ENCODE data around the gene CCDC88A. TPM values are rescaled to one million over a fixed set of nuclear protein-coding genes. Genes with fewer than 3 reads are reported as not detected.

Gene CCDC88A
- total RNA-seq, 1 donor from 2014 or later = 66.7 TPM

DNA sequence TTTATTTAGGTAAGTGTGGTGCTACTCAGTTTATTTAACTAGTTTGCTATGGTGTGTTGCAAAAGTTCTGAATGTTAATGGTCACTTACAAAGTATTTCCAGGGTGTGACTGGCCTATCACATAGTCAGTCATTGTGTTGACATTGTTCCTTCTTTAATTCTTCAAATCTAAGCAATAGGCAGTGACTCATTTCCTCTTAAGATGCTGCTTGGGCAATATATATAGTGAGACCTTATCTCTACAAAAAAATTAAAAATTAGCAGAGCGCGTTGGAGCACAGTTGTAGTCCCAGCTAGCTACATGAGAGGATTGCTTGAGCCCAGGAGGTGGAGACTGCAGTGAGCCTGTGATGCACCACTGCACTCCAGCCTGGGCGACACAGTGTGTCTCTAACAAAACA, 5.8 kb upstream of the CCDC88A start:
- Mint-ChIP-seq H3K9me3 (ENCODE audit: unreplicated experiment) (no peaks in the 10 kb centered on the region), H3K4me1 (ENCODE audit: low read depth, unreplicated experiment) (peaks cover 4% of the 10 kb centered on the region), H3K4me3 (ENCODE audit: unreplicated experiment) (no peak overlapping the region), H3K27ac (ENCODE audit: unreplicated experiment) (no peak overlapping the region), H3K36me3 (ENCODE audit: low read depth, unreplicated experiment) (no peaks in the 10 kb centered on the region), H3K27me3 (ENCODE audit: low read depth, unreplicated experiment) (no peaks in the 10 kb centered on the region)
- H3K9me3 ChIP-seq (ENCODE audit: insufficient read depth, low read depth, low read length) = no peaks in the 10 kb centered on the region
- H3K4me1 ChIP-seq (ENCODE audit: insufficient read depth, low read length) = peaks cover 11% of the 10 kb centered on the region
- no peaks in the 10 kb centered on the region for H3K27me3 ChIP-seq (ENCODE audit: insufficient read depth, low read length)
- FAIRE-seq (peak; percentile 58), DNase-seq (ENCODE audit: low read depth) (peak; percentile 85)
- peak overlapping the region; percentile 68 for H3K4me2 ChIP-seq (ENCODE audit: low read length)
- no peaks in the 10 kb centered on the region for H3K36me3 ChIP-seq (ENCODE audit: insufficient read depth, low read length)
- H3K9ac ChIP-seq (ENCODE audit: low read length) = no peak overlapping the region
- H3K27ac ChIP-seq (ENCODE audit: low read depth, low read length) = peak overlapping the region; percentile 23
- H3K79me2 ChIP-seq (ENCODE audit: insufficient read depth, low read length) = no peaks in the 10 kb centered on the region
- peak overlapping the region; percentile 47 for H2AFZ ChIP-seq (ENCODE audit: low read depth, low read length)
- TF ChIP-seq, protein P1, sequence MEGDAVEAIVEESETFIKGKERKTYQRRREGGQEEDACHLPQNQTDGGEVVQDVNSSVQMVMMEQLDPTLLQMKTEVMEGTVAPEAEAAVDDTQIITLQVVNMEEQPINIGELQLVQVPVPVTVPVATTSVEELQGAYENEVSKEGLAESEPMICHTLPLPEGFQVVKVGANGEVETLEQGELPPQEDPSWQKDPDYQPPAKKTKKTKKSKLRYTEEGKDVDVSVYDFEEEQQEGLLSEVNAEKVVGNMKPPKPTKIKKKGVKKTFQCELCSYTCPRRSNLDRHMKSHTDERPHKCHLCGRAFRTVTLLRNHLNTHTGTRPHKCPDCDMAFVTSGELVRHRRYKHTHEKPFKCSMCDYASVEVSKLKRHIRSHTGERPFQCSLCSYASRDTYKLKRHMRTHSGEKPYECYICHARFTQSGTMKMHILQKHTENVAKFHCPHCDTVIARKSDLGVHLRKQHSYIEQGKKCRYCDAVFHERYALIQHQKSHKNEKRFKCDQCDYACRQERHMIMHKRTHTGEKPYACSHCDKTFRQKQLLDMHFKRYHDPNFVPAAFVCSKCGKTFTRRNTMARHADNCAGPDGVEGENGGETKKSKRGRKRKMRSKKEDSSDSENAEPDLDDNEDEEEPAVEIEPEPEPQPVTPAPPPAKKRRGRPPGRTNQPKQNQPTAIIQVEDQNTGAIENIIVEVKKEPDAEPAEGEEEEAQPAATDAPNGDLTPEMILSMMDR (IDR thresholded peaks at IDR 0.05; ENCODE audit: insufficient read depth, low read depth, low read length) = no peak
- TF ChIP-seq EZH2 (IDR thresholded peaks at IDR 0.05; ENCODE audit: insufficient read depth, low read length) = no peak
- H3K4me3 ChIP-seq (ENCODE audit: insufficient read depth, low read depth, low read length) = no peak overlapping the region
- no peaks in the 10 kb centered on the region for H4K20me1 ChIP-seq (ENCODE audit: insufficient read depth, low read length)

DNA sequence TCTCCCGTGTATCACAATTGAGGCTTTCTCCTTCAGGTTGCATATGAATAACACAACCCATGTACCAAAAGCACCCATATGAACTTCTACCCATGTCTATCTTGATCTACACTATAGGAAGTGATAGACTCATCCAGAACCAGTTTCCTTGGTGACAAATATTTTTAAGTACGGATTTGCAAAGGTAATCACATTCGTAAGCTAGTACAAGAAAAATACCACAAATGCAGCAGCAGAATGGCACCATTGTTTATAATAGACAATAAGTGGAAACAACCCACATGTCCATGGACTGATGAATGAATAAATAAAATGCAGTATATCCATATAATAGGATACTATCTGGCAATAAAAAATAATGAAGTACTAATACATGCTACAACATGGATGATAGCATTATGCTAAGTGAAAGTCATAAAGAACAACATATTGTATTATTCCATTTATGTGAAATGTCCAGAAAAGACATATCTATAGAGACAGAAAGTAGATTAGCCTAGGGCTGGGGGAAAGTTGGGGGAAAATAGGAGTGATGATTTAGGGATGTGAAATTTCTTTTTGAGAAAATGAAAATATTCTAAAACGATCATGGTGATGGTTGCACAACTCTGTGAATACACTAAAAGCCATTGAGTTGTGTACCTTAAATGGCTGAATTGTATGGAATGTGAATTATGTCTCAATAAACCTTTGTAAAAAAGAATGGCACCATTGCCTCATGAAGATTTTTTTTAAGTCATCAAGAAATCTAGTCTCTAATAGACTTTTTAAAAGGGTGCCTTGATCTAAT, 3.4 kb upstream of the CCDC88A start:
- Mint-ChIP-seq H3K4me1 (ENCODE audit: low read depth, unreplicated experiment) (peaks cover 4% of the 10 kb centered on the region), H3K27ac (ENCODE audit: unreplicated experiment) (no peak overlapping the region), H3K27me3 (ENCODE audit: low read depth, unreplicated experiment) (no peaks in the 10 kb centered on the region), H3K4me3 (ENCODE audit: unreplicated experiment) (no peak overlapping the region), H3K36me3 (ENCODE audit: low read depth, unreplicated experiment) (no peaks in the 10 kb centered on the region), H3K9me3 (ENCODE audit: unreplicated experiment) (no peaks in the 10 kb centered on the region)
- no peaks in the 10 kb centered on the region for H3K27me3 ChIP-seq (ENCODE audit: insufficient read depth, low read length)
- H2AFZ ChIP-seq (ENCODE audit: low read depth, low read length) = no peak overlapping the region
- FAIRE-seq (no peak), DNase-seq (ENCODE audit: low read depth) (no peak)
- no peak overlapping the region for H3K4me2 ChIP-seq (ENCODE audit: low read length)
- H3K79me2 ChIP-seq (ENCODE audit: insufficient read depth, low read length) = peaks cover 13% of the 10 kb centered on the region
- no peak overlapping the region for H3K4me3 ChIP-seq (ENCODE audit: insufficient read depth, low read depth, low read length)
- H3K9ac ChIP-seq (ENCODE audit: low read length) = no peak overlapping the region
- H3K4me1 ChIP-seq (ENCODE audit: insufficient read depth, low read length) = peaks cover 11% of the 10 kb centered on the region
- H3K36me3 ChIP-seq (ENCODE audit: insufficient read depth, low read length) = no peaks in the 10 kb centered on the region
- no peaks in the 10 kb centered on the region for H4K20me1 ChIP-seq (ENCODE audit: insufficient read depth, low read length)
- TF ChIP-seq EZH2 (IDR thresholded peaks at IDR 0.05; ENCODE audit: insufficient read depth, low read length) = no peak
- TF ChIP-seq, protein P1 (IDR thresholded peaks at IDR 0.05; ENCODE audit: insufficient read depth, low read depth, low read length) = no peak
- no peaks in the 10 kb centered on the region for H3K9me3 ChIP-seq (ENCODE audit: insufficient read depth, low read depth, low read length)
- H3K27ac ChIP-seq (ENCODE audit: low read depth, low read length) = no peak overlapping the region

DNA sequence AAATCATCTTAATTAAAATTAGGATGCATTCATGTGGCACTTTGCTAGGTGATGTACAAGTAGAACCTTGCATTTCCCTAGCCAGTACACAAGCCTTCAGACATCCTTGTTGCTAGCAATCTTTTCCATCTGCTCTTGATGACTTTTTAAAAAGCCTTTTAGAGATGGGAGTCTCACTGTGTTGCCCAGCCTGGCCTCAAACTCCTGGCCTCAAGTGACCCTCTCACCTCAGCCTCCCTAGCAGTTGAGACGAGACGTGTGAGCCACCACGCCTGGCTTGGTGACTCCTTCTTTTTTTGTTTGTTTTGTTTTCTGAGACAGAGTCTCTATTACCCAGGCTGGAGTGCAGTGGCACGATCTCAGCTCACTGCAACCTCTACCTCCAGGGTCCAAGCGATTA, 1.7 kb upstream of the CCDC88A start:
- Histone ChIP-seq H3K4me3 (ENCODE audit: insufficient read depth, low read depth, low read length) (no peak overlapping the region), H3K79me2 (ENCODE audit: insufficient read depth, low read length) (peaks cover 30% of the 10 kb centered on the region), H2AFZ (ENCODE audit: low read depth, low read length) (no peak overlapping the region), H3K36me3 (ENCODE audit: insufficient read depth, low read length) (no peaks in the 10 kb centered on the region), H3K9me3 (ENCODE audit: insufficient read depth, low read depth, low read length) (no peaks in the 10 kb centered on the region), H3K4me1 (ENCODE audit: insufficient read depth, low read length) (peaks cover 11% of the 10 kb centered on the region), H4K20me1 (ENCODE audit: insufficient read depth, low read length) (no peaks in the 10 kb centered on the region), H3K4me2 (ENCODE audit: low read length) (no peak overlapping the region), H3K27ac (ENCODE audit: low read depth, low read length) (no peak overlapping the region), H3K9ac (ENCODE audit: low read length) (no peak overlapping the region), H3K27me3 (ENCODE audit: insufficient read depth, low read length) (no peaks in the 10 kb centered on the region)
- TF ChIP-seq, protein P1 (IDR thresholded peaks at IDR 0.05; ENCODE audit: insufficient read depth, low read depth, low read length) = no peak
- TF ChIP-seq EZH2 (IDR thresholded peaks at IDR 0.05; ENCODE audit: insufficient read depth, low read length) = no peak
- Mint-ChIP-seq H3K4me1 (ENCODE audit: low read depth, unreplicated experiment) (peaks cover 6% of the 10 kb centered on the region), H3K27me3 (ENCODE audit: low read depth, unreplicated experiment) (no peaks in the 10 kb centered on the region), H3K36me3 (ENCODE audit: low read depth, unreplicated experiment) (no peaks in the 10 kb centered on the region), H3K9me3 (ENCODE audit: unreplicated experiment) (no peaks in the 10 kb centered on the region), H3K4me3 (ENCODE audit: unreplicated experiment) (peak overlapping the region; percentile 41), H3K27ac (ENCODE audit: unreplicated experiment) (no peak overlapping the region)
- DNase-seq (ENCODE audit: low read depth) (no peak), FAIRE-seq (no peak)

Measured in astrocyte (in vitro differentiated cells and primary cell).